Neural crest cell (in vitro differentiated cells): ENCODE measurements around the gene ALMS1. TPM values are rescaled to one million over a fixed set of nuclear protein-coding genes. Genes with fewer than 3 reads are reported as not detected.
A peak's percentile ranks its signal among the peaks of the same experiment; 100 is the strongest.
"Not testable (repeated sequence)": the region's sequence is repeated elsewhere in the genome, so short reads cannot be mapped to it uniquely, and the experiment has no call there.

Experiments
- DNase-seq: peaks from one replicate; pipeline ENCODE4 v3.0.0; 2021; ENCODE audit warnings: low read depth, mixed read lengths, low spot score
- H3K27ac Mint-ChIP-seq: one replicate; pipeline ENCODE4 v1.8.0; 2021; ENCODE audit warnings: mild to moderate bottlenecking, mixed read lengths; ENCODE audit not compliant: unreplicated experiment
- H3K27me3 Mint-ChIP-seq: 2 replicates; pipeline ENCODE4 v1.8.0; 2021; ENCODE audit warnings: low read depth, mild to moderate bottlenecking, mixed read lengths
- H3K36me3 Mint-ChIP-seq: 2 replicates; pipeline ENCODE4 v1.8.0; 2021; ENCODE audit warnings: low read depth, mild to moderate bottlenecking, mixed read lengths
- H3K4me1 Mint-ChIP-seq: 2 replicates; pipeline ENCODE4 v1.8.0; 2021; ENCODE audit warnings: mixed read lengths
- H3K4me3 Mint-ChIP-seq: one replicate; pipeline ENCODE4 v1.8.0; 2021; ENCODE audit warnings: mild to moderate bottlenecking, mixed read lengths
- H3K9me3 Mint-ChIP-seq: 2 replicates; pipeline ENCODE4 v1.8.0; 2021; ENCODE audit warnings: mixed read lengths
- CTCF ChIP-seq: fragments of 200-600 bp; sonication (generic); conservative IDR thresholded peaks from 2 replicates; pipeline ENCODE4 v1.5.0; 2021; ENCODE audit warnings: antibody characterized with exemption, mild to moderate bottlenecking
- total RNA-seq: library from RNA; stranded (reverse); gene quantifications from 2 replicates; pipeline ENCODE4 v1.2.1, GENCODE V29; 2021

Gene ALMS1
- total RNA-seq, 1 donor from 2014 or later = 48.1 TPM

GRCh38 chr2:73343992-73344391 lies 41.6 kb upstream of the ALMS1 start:
- no peak for TF ChIP-seq CTCF
- H3K4me1 Mint-ChIP-seq = no peaks in the 10 kb centered on the region
- no peaks in the 10 kb centered on the region for H3K36me3 Mint-ChIP-seq
- H3K9me3 Mint-ChIP-seq = no peaks in the 10 kb centered on the region
- H3K27ac Mint-ChIP-seq = no peak overlapping the region
- H3K27me3 Mint-ChIP-seq = peaks cover 46% of the 10 kb centered on the region
- DNase-seq = no peak
- no peak overlapping the region for H3K4me3 Mint-ChIP-seq

- H3K27ac Mint-ChIP-seq, H3K4me3 Mint-ChIP-seq, H3K36me3 Mint-ChIP-seq, DNase-seq, H3K9me3 Mint-ChIP-seq, H3K4me1 Mint-ChIP-seq: not testable (repeated sequence)
- peaks cover 49% of the 10 kb centered on the region for H3K27me3 Mint-ChIP-seq
These were observed 40.9 kb upstream of the ALMS1 start for GRCh38 chr2:73344747-73345146.

GRCh38 chr2:73350035-73350691 lies 35.5 kb upstream of the ALMS1 start:
- H3K36me3 Mint-ChIP-seq = no peaks in the 10 kb centered on the region
- no peak for DNase-seq
- H3K4me1 Mint-ChIP-seq = no peaks in the 10 kb centered on the region
- no peak for TF ChIP-seq CTCF
- H3K27ac Mint-ChIP-seq = no peak overlapping the region
- H3K4me3 Mint-ChIP-seq = no peak overlapping the region
- peaks cover 62% of the 10 kb centered on the region for H3K27me3 Mint-ChIP-seq
- peaks cover 4% of the 10 kb centered on the region for H3K9me3 Mint-ChIP-seq

GRCh38 chr2:73356097-73356496 lies 29.5 kb upstream of the ALMS1 start:
- Mint-ChIP-seq H3K36me3 (no peaks in the 10 kb centered on the region), H3K4me1 (no peaks in the 10 kb centered on the region), H3K9me3 (peaks cover 8% of the 10 kb centered on the region), H3K27ac (no peak overlapping the region), H3K27me3 (peaks cover 27% of the 10 kb centered on the region), H3K4me3 (no peak overlapping the region)
- TF ChIP-seq CTCF = no peak
- no peak for DNase-seq

GRCh38 chr2:73359915-73360697 lies 25.5 kb upstream of the ALMS1 start:
- peak; percentile 58 for TF ChIP-seq CTCF
- Mint-ChIP-seq H3K4me3 (no peak overlapping the region), H3K4me1 (no peaks in the 10 kb centered on the region), H3K9me3 (peaks cover 5% of the 10 kb centered on the region), H3K36me3 (no peaks in the 10 kb centered on the region), H3K27ac (no peak overlapping the region), H3K27me3 (peaks cover 43% of the 10 kb centered on the region)
- no peak for DNase-seq

GRCh38 chr2:73366060-73366459 lies 19.6 kb upstream of the ALMS1 start:
- no peaks in the 10 kb centered on the region for H3K36me3 Mint-ChIP-seq
- no peaks in the 10 kb centered on the region for H3K9me3 Mint-ChIP-seq
- TF ChIP-seq CTCF = no peak
- H3K4me3 Mint-ChIP-seq = no peak overlapping the region
- H3K27me3 Mint-ChIP-seq = peaks cover 65% of the 10 kb centered on the region
- no peak for DNase-seq
- no peaks in the 10 kb centered on the region for H3K4me1 Mint-ChIP-seq
- H3K27ac Mint-ChIP-seq = no peak overlapping the region
